Mesenchymal stem cell (in vitro differentiated cells and primary cell): ENCODE results near the gene WNT5B. TPM values are rescaled to one million over a fixed set of nuclear protein-coding genes. Genes with fewer than 3 reads are reported as not detected.

Experiments
- DNase-seq: peaks from one replicate; pipeline ENCODE4 v3.0.0-alpha.2; 2013
- H2AFZ ChIP-seq: one replicate; pipeline ENCODE4 v1.6.1; 2013; ENCODE audit warnings: low read depth, mild to moderate bottlenecking, control low read depth, inconsistent platforms, low read length, moderate library complexity
- H2AK5ac ChIP-seq: 2 replicates; pipeline ENCODE4 v1.6.1; 2013; ENCODE audit warnings: low read length, moderate library complexity, mild to moderate bottlenecking, inconsistent platforms; ENCODE audit not compliant: severe bottlenecking
- H2BK120ac ChIP-seq: one replicate; pipeline ENCODE4 v1.6.1; 2013; ENCODE audit warnings: low read depth, mild to moderate bottlenecking, inconsistent platforms, low read length, moderate library complexity
- H2BK12ac ChIP-seq, 2 experiments: one replicate each; pipeline ENCODE4 v1.6.1; 2013; ENCODE audit warnings: inconsistent platforms in 2 of 2, low read length in 2 of 2, mild to moderate bottlenecking in 2 of 2, moderate library complexity in 2 of 2, control low read depth in 1 of 2
- H2BK15ac ChIP-seq: one replicate; pipeline ENCODE4 v1.6.1; 2013; ENCODE audit warnings: mild to moderate bottlenecking, low read depth, inconsistent platforms; ENCODE audit not compliant: poor library complexity, severe bottlenecking
- H2BK5ac ChIP-seq: 2 replicates; pipeline ENCODE4 v1.6.1; 2013; ENCODE audit warnings: low read depth, mild to moderate bottlenecking, low read length, control low read depth, inconsistent platforms; ENCODE audit not compliant: poor library complexity, severe bottlenecking
- H3K14ac ChIP-seq, 2 experiments: one replicate each; pipeline ENCODE4 v1.6.1; 2013; ENCODE audit warnings: inconsistent platforms in 2 of 2, low read length in 2 of 2, control low read depth in 1 of 2, mild to moderate bottlenecking in 1 of 2, moderate library complexity in 1 of 2
- H3K18ac ChIP-seq, 2 experiments: one replicate each; pipeline ENCODE4 v1.6.1; 2013; ENCODE audit warnings: inconsistent platforms in 2 of 2, low read length in 2 of 2, control low read depth in 1 of 2, low read depth in 1 of 2, mild to moderate bottlenecking in 1 of 2
- H3K23ac ChIP-seq, 2 experiments: one replicate each; pipeline ENCODE4 v1.6.1; 2013; ENCODE audit warnings: inconsistent platforms in 2 of 2, low read length in 2 of 2, mild to moderate bottlenecking in 2 of 2, moderate library complexity in 2 of 2, control low read depth in 1 of 2
- H3K27ac ChIP-seq: 2 replicates; pipeline ENCODE4 v1.5.1; 2013; ENCODE audit warnings: mild to moderate bottlenecking, moderate library complexity, low read length, control low read depth, inconsistent platforms; ENCODE audit not compliant: poor library complexity, severe bottlenecking
- H3K27me3 ChIP-seq, 2 experiments: 2 replicates each; pipeline versions ENCODE4 v1.6.1 to v1.7.0; 2013; ENCODE audit warnings: low read length in 2 of 2, mild to moderate bottlenecking in 2 of 2, moderate library complexity in 2 of 2, control low read depth in 1 of 2, inconsistent platforms in 1 of 2; ENCODE audit not compliant: control insufficient read depth in 1 of 2, insufficient read depth in 1 of 2
- H3K36me3 ChIP-seq, 2 experiments: 2 replicates each; pipeline versions ENCODE4 v1.6.1 to v1.7.0; 2013; ENCODE audit warnings: low read length in 2 of 2, control low read depth in 1 of 2, inconsistent platforms in 1 of 2, low read depth in 1 of 2, mild to moderate bottlenecking in 1 of 2; ENCODE audit not compliant: insufficient read depth in 2 of 2, control insufficient read depth in 1 of 2
- H3K4ac ChIP-seq, 2 experiments: one replicate each; pipeline ENCODE4 v1.6.1; 2013; ENCODE audit warnings: inconsistent platforms in 2 of 2, low read length in 2 of 2, mild to moderate bottlenecking in 2 of 2, moderate library complexity in 2 of 2, control low read depth in 1 of 2, low read depth in 1 of 2
- H3K4me1 ChIP-seq: 2 replicates; pipeline ENCODE4 v1.6.1; 2013; ENCODE audit warnings: low read depth, low read length, control low read depth; ENCODE audit not compliant: control insufficient read depth, insufficient read depth
- H3K4me2 ChIP-seq: 2 replicates; pipeline ENCODE4 v1.6.1; 2013; ENCODE audit warnings: low read length, mild to moderate bottlenecking, inconsistent platforms; ENCODE audit not compliant: poor library complexity, severe bottlenecking
- H3K4me3 ChIP-seq, 2 experiments: 2 replicates each; pipeline versions ENCODE4 v1.5.1 to v1.7.0; 2013; ENCODE audit warnings: low read length in 2 of 2, mild to moderate bottlenecking in 2 of 2, control low read depth in 1 of 2, low read depth in 1 of 2; ENCODE audit not compliant: insufficient read depth in 1 of 2
- H3K79me1 ChIP-seq: replicated peaks from 2 replicates; pipeline ENCODE4 v1.6.1; 2013; ENCODE audit warnings: mild to moderate bottlenecking, control low read depth, low read length, inconsistent platforms; ENCODE audit not compliant: poor library complexity, severe bottlenecking
- H3K9ac ChIP-seq: 2 replicates; pipeline ENCODE4 v1.7.0; 2013; ENCODE audit warnings: mild to moderate bottlenecking, low read length, moderate library complexity
- H3K9me3 ChIP-seq: 2 replicates; pipeline ENCODE4 v1.7.0; 2013; ENCODE audit warnings: mild to moderate bottlenecking, low read length; ENCODE audit not compliant: control insufficient read depth
- H4K8ac ChIP-seq: one replicate; pipeline ENCODE4 v1.6.1; 2013; ENCODE audit warnings: inconsistent platforms, mild to moderate bottlenecking, low read length, moderate library complexity
- H4K91ac ChIP-seq: one replicate; pipeline ENCODE4 v1.6.1; 2013; ENCODE audit warnings: mild to moderate bottlenecking, low read length, inconsistent platforms
- WGBS: methylation state at CpG from one replicate; pipeline ENCODE4 v1.1.7; 2013; ENCODE audit warnings: mixed read lengths; 5-methylcytosine and 5-hydroxymethylcytosine counted together
- small RNA-seq: library from polyadenylated mRNA; stranded (forward); fragments of <200 nt; extraction: miRNeasy Mini kit (QIAGEN cat#:217004); gene quantifications from one replicate; pipeline ENCODE3, GENCODE V24; 2013; ENCODE audit warnings: low read depth

WNT5B gene

GRCh38 chr12:1695886-1696670 lies 67.0 kb downstream of the WNT5B start:
- Histone ChIP-seq H3K27ac (no peak overlapping the region), H3K4ac (no peak overlapping the region), H2BK15ac (no peak overlapping the region), H2BK5ac (no peak overlapping the region), H2AFZ (no peak overlapping the region), H3K4me2 (no peak overlapping the region), H4K91ac (no peak overlapping the region), H3K4me3 (no peak overlapping the region), H3K27me3 (no peaks in the 10 kb centered on the region), H3K23ac (no peak overlapping the region), H3K79me1 (peaks cover 4% of the 10 kb centered on the region), H2BK12ac (no peak overlapping the region), H2AK5ac (no peak overlapping the region), H4K8ac (no peak overlapping the region), H3K9me3 (no peaks in the 10 kb centered on the region), H3K18ac (no peak overlapping the region), H3K9ac (no peak overlapping the region), H2BK120ac (no peak overlapping the region), H3K36me3 (peaks cover 0 to 3% of the 10 kb centered on the region in 2 experiments), H3K4me1 (no peaks in the 10 kb centered on the region), H3K14ac (no peak overlapping the region)
- DNase-seq, result no peak
- WGBS, result 76% methylated on average over 6 of the region's 8 CpGs

- Histone ChIP-seq H3K79me1 (peaks cover 3% of the 10 kb centered on the region), H2BK12ac (no peak overlapping the region), H2AFZ (no peak overlapping the region), H3K4me1 (no peaks in the 10 kb centered on the region), H2BK5ac (no peak overlapping the region), H3K27ac (no peak overlapping the region), H3K9me3 (no peaks in the 10 kb centered on the region), H3K9ac (no peak overlapping the region), H4K91ac (no peak overlapping the region), H3K27me3 (no peaks in the 10 kb centered on the region), H4K8ac (no peak overlapping the region), H3K18ac (no peak overlapping the region), H2AK5ac (no peak overlapping the region), H3K4me3 (no peak overlapping the region), H2BK15ac (no peak overlapping the region), H3K14ac (no peak overlapping the region), H3K4me2 (no peak overlapping the region), H3K4ac (no peak overlapping the region), H3K36me3 (peaks cover 0 to 3% of the 10 kb centered on the region in 2 experiments), H3K23ac (no peak overlapping the region), H2BK120ac (no peak overlapping the region)
- no peak for DNase-seq
These were observed 67.8 kb downstream of the WNT5B start for GRCh38 chr12:1696800-1697199.

Small RNA genes within 50 kb of the gene (small RNA-seq; reads per million reads assigned to genes)
- gene MIR3649, result not detected
